Transverse colon (tissue), 4 donors: ENCODE data around the gene CNOT3. TPM values are rescaled to one million over a fixed set of nuclear protein-coding genes. Genes with fewer than 3 reads are reported as not detected.
A peak's percentile ranks its signal among the peaks of the same experiment; 100 is the strongest.
"Not testable (repeated sequence)": the region's sequence is repeated elsewhere in the genome, so short reads cannot be mapped to it uniquely, and the experiment has no call there.

Experiments used
- DNase-seq: peaks from one replicate; pipeline ENCODE4 v3.0.0-alpha.2; 2019
- H3K27ac ChIP-seq, 4 donors: fragments of 200-600 bp; sonication (generic); 2 replicates each; pipeline ENCODE4 v1.5.1; 2016 to 2018; ENCODE audit warnings: inconsistent platforms in 4 of 4
- H3K27me3 ChIP-seq: fragments of 200-600 bp; sonication (generic); 2 replicates; pipeline ENCODE4 v1.5.1; 2017; ENCODE audit warnings: inconsistent platforms
- H3K36me3 ChIP-seq, 4 donors: fragments of 200-600 bp; sonication (generic); 2 replicates each; pipeline ENCODE4 v1.5.1; 2017 to 2019; ENCODE audit warnings: inconsistent platforms in 4 of 4
- H3K4me1 ChIP-seq, 4 donors: fragments of 200-600 bp; sonication (generic); 2 replicates each; pipeline ENCODE4 v1.5.1; 2017 to 2020; ENCODE audit warnings: inconsistent platforms in 4 of 4
- H3K4me3 ChIP-seq, 4 donors: fragments of 200-600 bp; sonication (generic); 1 replicate in 1 of 4; 2 replicates in 3 of 4; pipeline versions ENCODE4 v1.5.1 to v1.6.1; 2017 to 2019; ENCODE audit warnings: inconsistent platforms in 4 of 4
- H3K9me3 ChIP-seq, 2 donors: fragments of 200-600 bp; sonication (generic); 2 replicates each; pipeline ENCODE4 v1.5.1; 2017 to 2019; ENCODE audit warnings: inconsistent platforms in 2 of 2
- CTCF ChIP-seq, 5 experiments: fragments of 200-600 bp in 3 of 5; fragments of 450-650 bp in 2 of 5; sonication (generic) in 3 of 5; IDR thresholded peaks; 1 replicate in 2 of 5; 2 replicates in 3 of 5; pipeline ENCODE4 v1.5.1; 2016 to 2017; ENCODE audit warnings: antibody characterized with exemption in 5 of 5, inconsistent platforms in 3 of 5, mild to moderate bottlenecking in 2 of 5, moderate library complexity in 1 of 5
- EP300 ChIP-seq: sonication (generic); formaldehyde crosslinking; IDR thresholded peaks from one replicate; pipeline ENCODE4 v1.6.1; 2017; ENCODE audit warnings: antibody characterized with exemption, low read depth
- POLR2A ChIP-seq: fragments of 450-650 bp; IDR thresholded peaks from one replicate; pipeline ENCODE4 v1.6.1; 2016; ENCODE audit warnings: antibody characterized with exemption, mild to moderate bottlenecking, moderate library complexity
- POLR2AphosphoS5 ChIP-seq, 3 donors: sonication (generic); formaldehyde crosslinking; IDR thresholded peaks; one replicate each; pipeline ENCODE4 v1.6.1; 2016; ENCODE audit warnings: antibody characterized with exemption in 3 of 3
- WGBS, 2 donors: methylation state at CpG; one replicate each; pipeline ENCODE4 v1.1.5; 2018; ENCODE audit warnings: low coverage in 1 of 2; 5-methylcytosine and 5-hydroxymethylcytosine counted together
- in situ Hi-C, 4 donors: fragments of 200-750 bp; cut with MboI; loops; one replicate each; pipeline versions ENCODE4 v1.15.0 to v1.15.1; 2017; ENCODE audit warnings: low sequenced_read_pairs in 3 of 4, low pct_ligation_motif_present in 1 of 4, low pct_unique_long_range_greater_than_20kb in 1 of 4
- intact Hi-C: fragments of 100-400 bp; cut with DNase I; formaldehyde crosslinking; loops from one replicate; pipeline ENCODE4 v1.15.1; 2023; ENCODE audit warnings: low total_unique reads
- total RNA-seq, 4 donors: library from RNA; depleted of rRNA; stranded (reverse); fragments of >200 nt; gene quantifications; one replicate each; pipeline ENCODE4 v1.1.0, GENCODE V29; 2016

The CNOT3 gene
- total RNA-seq, 4 donors from 2014 or later: 28.1 to 85.7 (median 32.1) TPM

DNA sequence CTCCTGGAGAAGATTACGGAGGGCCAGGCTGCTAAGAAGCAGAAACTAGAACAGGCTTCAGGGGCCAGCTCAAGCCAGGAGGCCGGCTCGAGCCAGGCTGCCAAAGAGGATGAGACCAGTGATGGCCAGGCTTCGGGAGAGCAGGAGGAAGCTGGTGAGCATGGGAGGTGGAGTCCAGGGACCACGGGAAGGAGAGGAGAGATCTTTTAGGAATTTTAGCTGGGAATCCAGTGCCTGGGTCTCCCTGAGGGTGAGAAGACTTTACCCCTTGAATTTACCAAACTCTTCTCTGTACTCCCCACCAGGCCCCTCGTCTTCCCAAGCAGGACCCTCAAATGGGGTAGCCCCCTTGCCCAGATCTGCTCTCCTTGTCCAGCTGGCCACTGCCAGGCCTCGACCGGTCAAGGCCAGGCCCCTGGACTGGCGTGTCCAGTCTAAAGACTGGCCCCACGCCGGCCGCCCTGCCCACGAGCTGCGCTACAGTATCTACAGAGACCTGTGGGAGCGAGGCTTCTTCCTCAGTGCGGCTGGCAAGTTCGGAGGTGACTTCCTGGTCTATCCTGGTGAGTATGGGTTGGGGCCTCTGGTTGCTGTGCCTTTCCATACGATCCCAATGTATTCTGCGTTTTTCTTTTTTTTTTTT, 54.4 kb downstream of the CNOT3 start:
- TF ChIP-seq POLR2AphosphoS5 (IDR thresholded peaks at IDR 0.05) (no peak), CTCF (IDR thresholded peaks at IDR 0.05) (no peak), EP300 (no peak), POLR2A (no peak)
- in situ Hi-C loops: no loop called here
- H3K36me3 ChIP-seq: peaks cover 0 to 15% (median 2%) of the 10 kb centered on the region in 4 donors
- 37 to 64% methylated on average over 5 to 19 of the region's 19 CpGs for WGBS, 2 donors
- DNase-seq: no peak
- peaks cover 13 to 34% (median 27%) of the 10 kb centered on the region in 4 donors for H3K4me1 ChIP-seq
- no peaks in the 10 kb centered on the region for H3K9me3 ChIP-seq
- intact Hi-C loops: no loop called here
- peak overlapping the region; percentile 92 to 99 (median 95) for H3K27ac ChIP-seq
- peak overlapping the region; percentile 34 to 97 (median 78) for H3K4me3 ChIP-seq
- no peaks in the 10 kb centered on the region for H3K27me3 ChIP-seq

DNA sequence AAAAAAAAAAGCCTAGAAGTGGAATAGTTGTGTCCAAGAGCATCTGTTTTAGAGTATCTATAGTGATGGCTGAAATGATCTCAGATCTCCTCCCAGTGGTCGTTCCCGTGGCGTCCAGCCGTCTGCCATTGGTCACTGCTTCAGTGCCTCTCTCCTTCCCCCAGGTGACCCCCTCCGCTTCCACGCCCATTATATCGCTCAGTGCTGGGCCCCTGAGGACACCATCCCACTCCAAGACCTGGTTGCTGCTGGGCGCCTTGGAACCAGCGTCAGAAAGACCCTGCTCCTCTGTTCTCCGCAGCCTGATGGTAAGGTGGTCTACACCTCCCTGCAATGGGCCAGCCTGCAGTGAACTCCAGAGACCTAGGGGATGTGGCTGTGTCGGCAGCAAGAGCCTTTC, 55.4 kb downstream of the CNOT3 start:
- Histone ChIP-seq H3K4me3 (no peak overlapping the region), H3K27me3 (no peaks in the 10 kb centered on the region), H3K27ac (no peak overlapping the region), H3K4me1 (peaks cover 12 to 25% (median 20%) of the 10 kb centered on the region in 4 donors), H3K9me3 (no peaks in the 10 kb centered on the region), H3K36me3 (peaks cover 0 to 15% (median 2%) of the 10 kb centered on the region in 4 donors)
- intact Hi-C loops (no loop called here), in situ Hi-C loops (no loop called here)
- 86 to 93% methylated on average over 1 to 11 of the region's 11 CpGs for WGBS, 2 donors
- DNase-seq: no peak
- TF ChIP-seq CTCF (IDR thresholded peaks at IDR 0.05): no peak
- no peak for TF ChIP-seq POLR2A
- TF ChIP-seq POLR2AphosphoS5 (IDR thresholded peaks at IDR 0.05): no peak
- TF ChIP-seq EP300: no peak

DNA sequence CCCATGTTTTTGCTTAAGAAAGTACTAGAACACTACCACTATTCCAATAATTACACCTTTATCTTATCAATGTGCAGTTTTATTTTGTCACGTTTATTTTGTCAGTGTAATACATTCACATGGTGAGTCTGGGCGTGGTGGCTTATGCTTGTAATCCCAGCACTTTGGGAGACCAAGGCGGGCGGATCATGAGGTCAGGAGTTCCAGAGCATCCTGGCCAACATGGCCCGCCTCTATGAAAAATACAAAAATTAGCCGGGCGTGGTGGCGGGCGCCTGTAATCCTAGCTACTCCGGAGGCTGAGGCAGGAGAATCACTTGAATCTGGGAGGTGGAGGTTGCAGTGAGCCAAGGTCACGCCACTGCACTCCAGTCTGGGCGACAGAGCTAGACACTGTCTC, 56.9 kb downstream of the CNOT3 start:
- H3K9me3 ChIP-seq, DNase-seq, H3K27me3 ChIP-seq, in situ Hi-C loops, intact Hi-C loops, H3K4me3 ChIP-seq, H3K27ac ChIP-seq: not testable (repeated sequence)
- WGBS, 2 donors: 71 to 92% methylated on average over 3 to 12 of the region's 12 CpGs
- Histone ChIP-seq H3K4me1 (peaks cover 5 to 15% (median 11%) of the 10 kb centered on the region in 4 donors), H3K36me3 (peaks cover 0 to 15% (median 2%) of the 10 kb centered on the region in 4 donors)

DNA sequence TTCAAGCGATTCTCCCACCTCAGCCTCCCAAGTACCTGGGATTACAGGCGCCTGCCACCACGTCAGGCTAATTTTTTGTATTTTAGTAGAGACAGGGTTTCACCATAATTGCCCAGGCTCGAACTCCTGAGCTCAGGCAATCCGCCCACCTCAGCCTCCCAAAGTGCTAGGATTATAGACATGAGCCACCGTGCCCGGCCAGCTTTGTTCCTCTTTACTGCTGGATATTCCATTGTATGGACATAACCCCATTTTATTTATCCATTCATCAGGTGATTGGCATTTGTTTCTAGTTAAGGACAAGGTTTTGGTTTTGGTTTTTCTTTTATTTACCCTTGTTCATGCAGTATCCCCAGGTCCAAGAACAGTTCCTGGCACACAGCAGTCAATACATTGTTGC, 59.0 kb downstream of the CNOT3 start:
- Histone ChIP-seq H3K9me3 (no peaks in the 10 kb centered on the region), H3K27me3 (no peaks in the 10 kb centered on the region), H3K4me1 (peaks cover 5 to 24% (median 14%) of the 10 kb centered on the region in 4 donors), H3K36me3 (peaks cover 0 to 15% (median 2%) of the 10 kb centered on the region in 4 donors), H3K4me3 (no peak overlapping the region), H3K27ac (no peak overlapping the region)
- TF ChIP-seq POLR2A (no peak), POLR2AphosphoS5 (IDR thresholded peaks at IDR 0.05) (no peak), CTCF (IDR thresholded peaks at IDR 0.05) (no peak), EP300 (no peak)
- in situ Hi-C loops (no loop called here), intact Hi-C loops (no loop called here)
- 97% methylated on average over 7 of the region's 7 CpGs; no CpG with 5 or more reads in 1 of the 2 donors for WGBS, 2 donors
- no peak for DNase-seq
